ENCODE measurements around the gene VWF. TPM values are rescaled to one million over a fixed set of nuclear protein-coding genes. Genes with fewer than 3 reads are reported as not detected.

Gene VWF
- total and polyA plus RNA-seq, 2 donors (not counting 3 experiments of a cell fraction or from before 2014, with no cell fraction given) = 1,041 to 2,328 TPM

DNA sequence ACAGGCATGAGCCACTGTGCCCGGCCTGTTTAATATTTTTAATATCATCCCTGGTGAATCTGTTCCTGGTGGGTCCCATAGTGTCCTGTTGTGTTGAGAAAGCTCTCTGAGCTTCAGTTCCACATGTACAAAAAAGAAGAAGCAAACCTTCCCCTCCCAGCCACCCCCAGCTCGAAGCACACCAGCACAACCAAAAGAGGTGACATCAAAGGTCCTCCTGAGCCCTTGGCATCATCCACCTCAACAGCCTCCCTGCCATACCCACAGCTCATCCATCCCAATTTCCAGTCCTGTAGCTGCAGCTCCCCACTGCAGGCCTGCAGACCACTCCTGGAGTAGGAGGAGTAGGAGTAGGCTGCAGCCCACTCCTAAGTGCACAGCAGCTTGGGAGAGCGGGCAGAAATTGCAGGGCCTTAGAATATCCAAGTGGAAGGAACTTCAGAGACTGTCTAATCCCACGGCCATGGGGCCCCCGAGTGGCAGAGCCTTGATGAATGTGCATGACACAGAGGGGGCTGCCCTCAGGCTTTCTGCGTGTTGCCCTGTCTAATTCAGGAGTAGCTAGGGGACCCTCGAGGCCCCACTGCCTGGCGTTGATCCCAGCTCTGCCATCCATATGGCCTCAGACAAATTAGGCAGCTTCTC lies 39.1 kb upstream of the VWF start:
- no peaks in the 10 kb centered on the region for H3K9me3 ChIP-seq (replicated peaks; ENCODE audit: control insufficient read depth, insufficient read depth, low read length)
- peaks cover 41% of the 10 kb centered on the region for H3K4me1 ChIP-seq (ENCODE audit: control insufficient read depth, extremely low read depth, insufficient read depth, low read length)
- H2AFZ ChIP-seq (ENCODE audit: low read depth, low read length) = no peak overlapping the region
- no TSS peak for BruUV-seq (replicated peaks)
- no peaks in the 10 kb centered on the region for H4K20me1 ChIP-seq (replicated peaks; ENCODE audit: control insufficient read depth, extremely low read depth, insufficient read depth, low read length)
- ChIA-PET CTCF (interaction anchor here (0.7 to 2.8 kb wide), 4 partner anchors 18 to 43 kb away, joined by 4 to 15 read pairs (median 6); partner anchors contain the start of gene VWF), POLR2A (interaction anchor here (1.1 kb wide), 1 partner anchor 70 kb away, joined by 6 read pairs; no protein-coding TSS in a partner anchor)
- dilution Hi-C loops (cut with MboI; ENCODE audit: extremely low pct_ligation_motif_present, low sequenced_read_pairs) (no loop called here), intact Hi-C loops (cut with micrococcal nuclease) (no loop called here)
- no peaks in the 10 kb centered on the region for H3K27me3 ChIP-seq (ENCODE audit: control insufficient read depth in 2 of 2, insufficient read depth in 2 of 2, low read length in 2 of 2)
- no peaks in the 10 kb centered on the region for H3K9me1 ChIP-seq (replicated peaks; ENCODE audit: control insufficient read depth, extremely low read depth, insufficient read depth, low read length)
- no peak overlapping the region for H3K4me2 ChIP-seq (ENCODE audit: insufficient read depth, low read length)
- no peak overlapping the region for H3K9ac ChIP-seq (replicated peaks; ENCODE audit: extremely low read depth, insufficient read depth, low read length)
- DNase-seq (ENCODE audit: low read depth, low spot score) (no peak), FAIRE-seq (no peak)
- no peak overlapping the region for H3K27ac ChIP-seq (ENCODE audit: insufficient read depth, low read depth, low read length)
- TF ChIP-seq POLR2AphosphoS5 (IDR thresholded peaks at IDR 0.05; ENCODE audit: insufficient read depth, low read depth, low read length) = no peak
- no peak for TF ChIP-seq POLR2A (IDR thresholded peaks at IDR 0.05; ENCODE audit: low read depth, low read length)
- TF ChIP-seq CTCF (IDR thresholded peaks at IDR 0.05; ENCODE audit: extremely low read depth in 1 of 2, insufficient read depth in 1 of 2, low read depth in 1 of 2, low read length in 2 of 2) = no peak
- no peak for TF ChIP-seq GATA2 (IDR thresholded peaks at IDR 0.05; ENCODE audit: insufficient read depth, insufficient read length, low read depth, low read length)
- no peak for TF ChIP-seq MYC (IDR thresholded peaks at IDR 0.05; ENCODE audit: low read depth, low read length)
- TF ChIP-seq FOS (IDR thresholded peaks at IDR 0.05; ENCODE audit: borderline replicate concordance, insufficient read depth, low read length) = no peak
- TF ChIP-seq JUN (IDR thresholded peaks at IDR 0.05; ENCODE audit: borderline replicate concordance, insufficient read depth, insufficient read length, low read depth) = no peak
- TF ChIP-seq, protein P1, sequence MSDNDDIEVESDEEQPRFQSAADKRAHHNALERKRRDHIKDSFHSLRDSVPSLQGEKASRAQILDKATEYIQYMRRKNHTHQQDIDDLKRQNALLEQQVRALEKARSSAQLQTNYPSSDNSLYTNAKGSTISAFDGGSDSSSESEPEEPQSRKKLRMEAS (IDR thresholded peaks at IDR 0.05; ENCODE audit: insufficient read depth, insufficient read length) = no peak
- no peak for TF ChIP-seq EZH2 (IDR thresholded peaks at IDR 0.05; ENCODE audit: borderline replicate concordance, low read depth, low read length, severe bottlenecking)
- peaks cover 3% of the 10 kb centered on the region for H3K79me2 ChIP-seq (ENCODE audit: control insufficient read depth, insufficient read depth, low read length)
- H3K4me3 ChIP-seq (replicated peaks in 1 of 3; ENCODE audit: insufficient read depth in 1 of 3, low read depth in 1 of 3, low read length in 3 of 3) = no peak overlapping the region
- H3K36me3 ChIP-seq (ENCODE audit: control insufficient read depth in 2 of 2, extremely low read depth in 1 of 2, insufficient read depth in 2 of 2, low read length in 2 of 2) = no peaks in the 10 kb centered on the region

All from endothelial cell of umbilical vein (primary cell).